ENCODE data around the gene CFAP298. TPM values are rescaled to one million over a fixed set of nuclear protein-coding genes. Genes with fewer than 3 reads are reported as not detected.
A peak's percentile ranks its signal among the peaks of the same experiment; 100 is the strongest.
"Not testable (repeated sequence)": the region's sequence is repeated elsewhere in the genome, so short reads cannot be mapped to it uniquely, and the experiment has no call there.

Gene CFAP298
- 32.0 TPM for total RNA-seq (2013)
- polyA plus RNA-seq (10 to 100 TPM; 18.7 to 28.7 (median 26.5) TPM), polyA minus RNA-seq (7.9 and 13.2 TPM in 2 replicates), total RNA-seq (0.08 to 5.8 (median 2.4) reads per million in 11 experiments)

- no peak for TF ChIP-seq CTCF (IDR thresholded peaks at IDR 0.05)
- Mint-ChIP-seq H3K9me3 (no peaks in the 10 kb centered on the region), H3K27me3 (ENCODE audit: low read depth in 3 of 3) (peaks cover under 1 to 13% (median 6%) of the 10 kb centered on the region in 3 donors), H3K4me1 (peaks cover 16% of the 10 kb centered on the region), H3K4me3 (peak within 1 kb of the TSS; percentile 95 to 99), H3K36me3 (peaks cover 18 to 19% of the 10 kb centered on the region in 2 donors), H3K27ac (peak within 1 kb of the TSS; percentile 93 to 99 (median 98))
- no peaks in the 10 kb centered on the region for H4K20me1 ChIP-seq (ENCODE audit: insufficient read depth, low read length)
- H3K4me2 ChIP-seq (replicated peaks; ENCODE audit: extremely low read depth, low read length, poor library complexity, severe bottlenecking) = peak within 1 kb of the TSS; percentile 96
- H2AFZ ChIP-seq (ENCODE audit: insufficient read depth, low read depth, low read length, poor library complexity, severe bottlenecking) = peak within 1 kb of the TSS; percentile 97
- peaks cover 16 to 20% of the 10 kb centered on the region in 2 donors for H3K4me1 ChIP-seq (ENCODE audit: control insufficient read depth in 1 of 2, insufficient read depth in 2 of 2, low read length in 2 of 2)
- no peaks in the 10 kb centered on the region for H3K27me3 ChIP-seq (ENCODE audit: control insufficient read depth in 2 of 2, insufficient read depth in 2 of 2, low read length in 2 of 2)
- under 1% methylated on average over 81 of the region's 81 CpGs for WGBS (ENCODE audit: insufficient coverage)
- H3K4me3 ChIP-seq (replicated peaks in 1 of 3; ENCODE audit: low read depth in 2 of 3, low read length in 3 of 3) = peak within 1 kb of the TSS; percentile 53 to 94 (median 84)
- intact Hi-C loops (cut with micrococcal nuclease) = no loop called here
- H3K36me3 ChIP-seq (replicated peaks in 1 of 2; ENCODE audit: control insufficient read depth in 1 of 2, insufficient read depth in 2 of 2, low read length in 2 of 2) = peaks cover 12 to 26% of the 10 kb centered on the region in 2 donors
- H3K27ac ChIP-seq (ENCODE audit: low read depth in 1 of 2, low read length in 2 of 2) = peak within 1 kb of the TSS; percentile 55 to 85
- H3K79me2 ChIP-seq (ENCODE audit: insufficient read depth, low read length) = peaks cover 21% of the 10 kb centered on the region
- no peaks in the 10 kb centered on the region for H3K9me3 ChIP-seq (replicated peaks in 1 of 2; ENCODE audit: control insufficient read depth in 1 of 2, insufficient read depth in 1 of 2, low read length in 2 of 2)
- DNase-seq = peak; percentile 78 to 92 (median 85)
- H3K9ac ChIP-seq (ENCODE audit: insufficient read depth, low read length, poor library complexity, severe bottlenecking) = peak within 1 kb of the TSS; percentile 82
Measured at GRCh38 chr21:32612075-32612998, at the start of gene CFAP298. TSS of gene CFAP298 (minus strand) at chr21:32612377. CDS start at chr21:32612243, 134 bp downstream.

GRCh38 chr21:32661026-32661782 lies 49.0 kb upstream of the CFAP298 start:
- H3K4me2 ChIP-seq (replicated peaks; ENCODE audit: extremely low read depth, low read length, poor library complexity, severe bottlenecking); H4K20me1 ChIP-seq (ENCODE audit: insufficient read depth, low read length); intact Hi-C loops (cut with micrococcal nuclease); H3K4me1 Mint-ChIP-seq; H3K27ac ChIP-seq (ENCODE audit: low read depth in 1 of 2, low read length in 2 of 2); H3K9ac ChIP-seq (ENCODE audit: insufficient read depth, low read length, poor library complexity, severe bottlenecking); H3K27me3 ChIP-seq (ENCODE audit: control insufficient read depth in 2 of 2, insufficient read depth in 2 of 2, low read length in 2 of 2); H3K27ac Mint-ChIP-seq; H3K4me3 ChIP-seq (replicated peaks in 1 of 3; ENCODE audit: low read depth in 2 of 3, low read length in 3 of 3); H2AFZ ChIP-seq (ENCODE audit: insufficient read depth, low read depth, low read length, poor library complexity, severe bottlenecking); DNase-seq; H3K4me1 ChIP-seq (ENCODE audit: control insufficient read depth in 1 of 2, insufficient read depth in 2 of 2, low read length in 2 of 2); H3K27me3 Mint-ChIP-seq (ENCODE audit: low read depth in 3 of 3); H3K79me2 ChIP-seq (ENCODE audit: insufficient read depth, low read length); H3K4me3 Mint-ChIP-seq: not testable (repeated sequence)
- peaks cover 40 to 52% of the 10 kb centered on the region in 2 donors for H3K9me3 ChIP-seq (replicated peaks in 1 of 2; ENCODE audit: control insufficient read depth in 1 of 2, insufficient read depth in 1 of 2, low read length in 2 of 2)
- peaks cover 90 to 98% of the 10 kb centered on the region in 2 donors for H3K36me3 ChIP-seq (replicated peaks in 1 of 2; ENCODE audit: control insufficient read depth in 1 of 2, insufficient read depth in 2 of 2, low read length in 2 of 2)
- Mint-ChIP-seq H3K36me3 (peaks cover 96 to 100% of the 10 kb centered on the region in 2 donors), H3K9me3 (peaks cover 27 to 58% (median 45%) of the 10 kb centered on the region in 7 donors)
- WGBS (ENCODE audit: insufficient coverage) = 92% methylated on average over 8 of the region's 13 CpGs

All from CD14-positive monocyte (primary cell).